Testis (tissue), 2 donors: ENCODE results near the gene RNF17.

Source experiments
- CTCF ChIP-seq, 3 experiments: fragments of 450-650 bp in 2 of 3; fragments of 200-600 bp in 1 of 3; sonication (generic) in 1 of 3; IDR thresholded peaks; one replicate each; pipeline ENCODE4 v1.5.1; 2016 to 2019; ENCODE audit warnings: antibody characterized with exemption in 3 of 3, mild to moderate bottlenecking in 2 of 3, moderate library complexity in 1 of 3
- POLR2A ChIP-seq: fragments of 450-650 bp; IDR thresholded peaks from one replicate; pipeline ENCODE4 v1.6.1; 2017; ENCODE audit warnings: antibody characterized with exemption, mild to moderate bottlenecking, moderate library complexity

- TF ChIP-seq CTCF (IDR thresholded peaks at IDR 0.05) (no peak), POLR2A (no peak)
Measured at GRCh38 chr13:24863748-24864540, 100.0 kb downstream of the RNF17 start.
